ENCODE data around the gene HPSE2.

- TF ChIP-seq, protein P1, sequence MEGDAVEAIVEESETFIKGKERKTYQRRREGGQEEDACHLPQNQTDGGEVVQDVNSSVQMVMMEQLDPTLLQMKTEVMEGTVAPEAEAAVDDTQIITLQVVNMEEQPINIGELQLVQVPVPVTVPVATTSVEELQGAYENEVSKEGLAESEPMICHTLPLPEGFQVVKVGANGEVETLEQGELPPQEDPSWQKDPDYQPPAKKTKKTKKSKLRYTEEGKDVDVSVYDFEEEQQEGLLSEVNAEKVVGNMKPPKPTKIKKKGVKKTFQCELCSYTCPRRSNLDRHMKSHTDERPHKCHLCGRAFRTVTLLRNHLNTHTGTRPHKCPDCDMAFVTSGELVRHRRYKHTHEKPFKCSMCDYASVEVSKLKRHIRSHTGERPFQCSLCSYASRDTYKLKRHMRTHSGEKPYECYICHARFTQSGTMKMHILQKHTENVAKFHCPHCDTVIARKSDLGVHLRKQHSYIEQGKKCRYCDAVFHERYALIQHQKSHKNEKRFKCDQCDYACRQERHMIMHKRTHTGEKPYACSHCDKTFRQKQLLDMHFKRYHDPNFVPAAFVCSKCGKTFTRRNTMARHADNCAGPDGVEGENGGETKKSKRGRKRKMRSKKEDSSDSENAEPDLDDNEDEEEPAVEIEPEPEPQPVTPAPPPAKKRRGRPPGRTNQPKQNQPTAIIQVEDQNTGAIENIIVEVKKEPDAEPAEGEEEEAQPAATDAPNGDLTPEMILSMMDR (IDR thresholded peaks at IDR 0.05; ENCODE audit: low read depth, low read length), result no peak
- TF ChIP-seq EZH2phosphoT487 (IDR thresholded peaks at IDR 0.05; ENCODE audit: low read depth), result no peak
Observed at GRCh38 chr10:99236627-99237309, 1.1 kb upstream of the HPSE2 start.
